Measurements from ENCODE around the gene CASP8. TPM values are rescaled to one million over a fixed set of nuclear protein-coding genes. Genes with fewer than 3 reads are reported as not detected.

The CASP8 gene
- total RNA-seq, 1 donor from 2014 or later = 27.6 TPM

- FAIRE-seq = no peak
- no peak for TF ChIP-seq CTCF (IDR thresholded peaks at IDR 0.05; ENCODE audit: insufficient read depth, low read length, severe bottlenecking)
- Histone ChIP-seq H3K4me3 (ENCODE audit: low read depth, low read length) (no peak overlapping the region), H3K36me3 (ENCODE audit: control insufficient read depth, insufficient read depth, low read length) (no peaks in the 10 kb centered on the region), H3K27me3 (ENCODE audit: control insufficient read depth, insufficient read depth, low read length) (no peaks in the 10 kb centered on the region)
- no peak for DNase-seq (ENCODE audit: low read depth)
Observed at GRCh38 chr2:201232467-201232815, 27.9 kb upstream of the CASP8 start.

DNA sequence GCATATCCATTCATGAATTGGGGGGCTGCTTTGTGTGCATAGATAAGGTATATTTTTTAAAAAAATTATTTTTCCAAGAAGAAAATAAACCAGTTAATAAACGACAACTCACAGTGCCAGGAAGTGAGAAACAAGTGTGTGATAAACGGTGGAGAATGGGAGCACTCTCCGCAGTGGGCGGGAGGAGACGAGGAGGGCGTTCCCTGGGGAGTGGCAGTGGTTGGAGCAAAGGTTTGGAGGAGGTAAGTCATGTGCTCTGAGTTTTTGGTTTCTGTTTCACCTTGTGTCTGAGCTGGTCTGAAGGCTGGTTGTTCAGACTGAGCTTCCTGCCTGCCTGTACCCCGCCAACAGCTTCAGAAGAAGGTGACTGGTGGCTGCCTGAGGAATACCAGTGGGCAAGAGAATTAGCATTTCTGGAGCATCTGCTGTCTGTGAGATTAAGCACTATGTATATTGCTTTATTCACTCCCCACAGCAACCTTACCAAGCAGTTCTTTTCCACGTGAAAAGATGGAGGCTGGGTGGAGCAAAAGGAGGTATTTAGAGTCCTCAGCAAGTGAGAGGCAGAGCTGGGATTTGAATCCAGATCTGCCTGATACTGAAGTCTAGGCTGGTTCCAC, 27.0 kb upstream of the CASP8 start:
- TF ChIP-seq CTCF (IDR thresholded peaks at IDR 0.05; ENCODE audit: insufficient read depth, low read length, severe bottlenecking) = no peak
- DNase-seq (ENCODE audit: low read depth) (peak; percentile 75), FAIRE-seq (no peak)
- peak overlapping the region; percentile 42 for H3K4me3 ChIP-seq (ENCODE audit: low read depth, low read length)
- H3K36me3 ChIP-seq (ENCODE audit: control insufficient read depth, insufficient read depth, low read length) = no peaks in the 10 kb centered on the region
- no peaks in the 10 kb centered on the region for H3K27me3 ChIP-seq (ENCODE audit: control insufficient read depth, insufficient read depth, low read length)

DNA sequence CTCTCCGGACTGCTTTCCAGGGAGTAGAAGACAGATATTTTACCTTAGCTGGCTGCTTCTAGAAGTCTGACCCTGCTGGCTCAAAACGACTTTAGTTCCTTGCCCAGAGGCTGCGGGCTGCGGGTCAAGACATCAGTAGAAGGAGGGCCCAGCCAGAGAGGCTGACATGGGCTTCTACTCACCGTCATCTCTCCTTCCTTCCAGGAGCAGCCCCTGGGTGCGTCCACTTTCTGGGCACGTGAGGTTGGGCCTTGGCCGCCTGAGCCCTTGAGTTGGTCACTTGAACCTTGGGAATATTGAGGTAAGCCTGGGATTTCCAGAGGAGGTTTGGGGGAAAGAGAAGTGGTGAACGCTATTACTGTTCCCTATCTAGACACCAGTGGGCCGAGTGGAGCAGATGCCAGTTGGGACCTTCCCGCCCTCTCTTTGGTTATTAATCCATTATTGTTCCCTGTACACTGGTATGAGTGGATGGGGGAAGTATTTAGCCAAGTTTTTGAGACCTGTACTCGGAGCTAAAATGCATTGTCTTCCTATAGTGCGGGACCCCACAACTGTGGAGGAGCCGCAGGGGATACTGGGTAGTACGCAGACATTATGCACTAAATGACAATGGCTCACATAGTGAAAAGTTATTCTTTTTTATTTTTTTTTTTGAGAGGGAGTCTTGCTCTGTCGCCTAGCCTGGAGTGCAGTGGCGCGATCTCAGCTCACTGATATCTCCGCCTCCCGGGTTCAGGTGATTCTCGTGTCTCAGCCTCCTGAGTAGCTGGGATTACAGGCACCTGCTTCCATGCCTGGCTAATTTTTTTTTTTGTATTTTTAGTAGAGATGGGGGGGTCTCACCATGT, 26.3 kb upstream of the CASP8 start:
- no peaks in the 10 kb centered on the region for H3K36me3 ChIP-seq (ENCODE audit: control insufficient read depth, insufficient read depth, low read length)
- DNase-seq (ENCODE audit: low read depth) (no peak), FAIRE-seq (no peak)
- TF ChIP-seq CTCF (IDR thresholded peaks at IDR 0.05; ENCODE audit: insufficient read depth, low read length, severe bottlenecking) = no peak
- H3K4me3 ChIP-seq (ENCODE audit: low read depth, low read length) = peak overlapping the region; percentile 42
- no peaks in the 10 kb centered on the region for H3K27me3 ChIP-seq (ENCODE audit: control insufficient read depth, insufficient read depth, low read length)

- no peak for DNase-seq (ENCODE audit: low read depth)
- H3K36me3 ChIP-seq (ENCODE audit: control insufficient read depth, insufficient read depth, low read length) = no peaks in the 10 kb centered on the region
- TF ChIP-seq CTCF (IDR thresholded peaks at IDR 0.05; ENCODE audit: insufficient read depth, low read length, severe bottlenecking) = no peak
- no peaks in the 10 kb centered on the region for H3K27me3 ChIP-seq (ENCODE audit: control insufficient read depth, insufficient read depth, low read length)
- FAIRE-seq = no peak
- H3K4me3 ChIP-seq (ENCODE audit: low read depth, low read length) = no peak overlapping the region
Observed at GRCh38 chr2:201234663-201235135, 25.6 kb upstream of the CASP8 start.

DNA sequence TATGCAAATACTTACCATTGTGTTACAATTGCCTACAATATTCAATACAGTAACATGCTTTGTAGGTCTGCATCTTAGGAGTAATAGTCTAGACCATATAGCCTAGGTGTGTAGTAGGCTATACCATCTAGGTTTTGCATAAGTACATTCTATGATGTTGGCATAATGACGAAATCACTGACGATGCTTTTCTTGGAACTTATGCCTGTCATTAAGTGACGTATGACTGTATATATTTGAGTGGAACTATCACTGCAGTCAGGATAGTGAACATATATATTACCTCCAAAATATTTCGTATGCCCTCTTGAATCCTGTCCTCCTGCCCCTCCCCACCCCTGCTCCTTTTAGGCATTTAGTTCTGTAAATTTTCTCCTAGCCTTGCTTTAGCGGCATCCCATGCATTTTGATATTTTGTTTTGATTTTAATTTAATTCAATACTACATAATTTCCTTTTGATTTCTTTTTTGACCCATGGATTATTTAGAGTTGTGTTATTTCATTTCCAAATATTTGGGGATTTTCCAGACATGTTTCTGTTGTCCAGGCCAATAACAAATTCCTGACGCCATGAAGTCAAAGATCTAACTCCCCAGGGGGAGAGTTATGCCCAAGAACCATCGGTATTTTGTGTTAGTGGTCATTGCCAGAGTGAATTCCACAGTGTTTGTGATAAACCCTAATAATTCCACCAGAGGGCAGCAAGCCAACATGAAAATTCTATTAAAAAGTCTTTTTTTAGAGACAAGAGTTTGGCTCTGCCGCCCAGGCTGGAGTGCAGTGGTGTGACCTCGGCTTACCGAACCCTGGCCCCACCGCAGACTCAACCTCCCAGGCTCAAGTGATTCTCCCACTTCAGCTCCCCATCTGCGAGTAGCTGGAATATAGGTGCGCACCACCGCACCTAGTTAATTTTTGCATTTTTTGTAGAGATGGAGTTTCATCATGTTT, 24.2 kb upstream of the CASP8 start:
- Histone ChIP-seq H3K4me3 (ENCODE audit: low read depth, low read length) (no peak overlapping the region), H3K36me3 (ENCODE audit: control insufficient read depth, insufficient read depth, low read length) (no peaks in the 10 kb centered on the region), H3K27me3 (ENCODE audit: control insufficient read depth, insufficient read depth, low read length) (no peaks in the 10 kb centered on the region)
- DNase-seq (ENCODE audit: low read depth) (peak; percentile 49), FAIRE-seq (no peak)
- peak; percentile 56 for TF ChIP-seq CTCF (IDR thresholded peaks at IDR 0.05; ENCODE audit: insufficient read depth, low read length, severe bottlenecking)

Data from bronchial epithelial cell (primary cell).